Vagina (tissue), 2 donors: ENCODE results near the gene SURF1. TPM values are rescaled to one million over a fixed set of nuclear protein-coding genes. Genes with fewer than 3 reads are reported as not detected.

Source experiments
- DNase-seq, 2 donors: peaks; one replicate each; pipeline ENCODE4 v3.0.0-alpha.2; 2017; ENCODE audit errors: extremely low spot score in 2 of 2
- H3K27ac ChIP-seq: fragments of 200-600 bp; sonication (generic); one replicate; pipeline ENCODE4 v1.5.1; 2019
- H3K27me3 ChIP-seq: fragments of 200-600 bp; sonication (generic); one replicate; pipeline ENCODE4 v1.5.1; 2019
- H3K36me3 ChIP-seq, 2 donors: fragments of 200-600 bp; sonication (generic); one replicate each; pipeline ENCODE4 v1.5.1; 2017 to 2019
- H3K4me1 ChIP-seq: fragments of 200-600 bp; sonication (generic); one replicate; pipeline ENCODE4 v1.5.1; 2019
- H3K4me3 ChIP-seq, 2 donors: fragments of 200-600 bp; sonication (generic); 1 replicate in 1 of 2; 2 replicates in 1 of 2; pipeline ENCODE4 v1.5.1; 2016 to 2019
- H3K9me3 ChIP-seq: fragments of 200-600 bp; sonication (generic); one replicate; pipeline ENCODE4 v1.5.1; 2019
- CTCF ChIP-seq, 3 experiments: fragments of 450-650 bp in 2 of 3; fragments of 200-600 bp in 1 of 3; sonication (generic) in 1 of 3; IDR thresholded peaks; one replicate each; pipeline ENCODE4 v1.5.1; 2017 to 2019; ENCODE audit warnings: antibody characterized with exemption in 3 of 3, mild to moderate bottlenecking in 2 of 3, moderate library complexity in 2 of 3
- POLR2A ChIP-seq, 2 donors: fragments of 450-650 bp; IDR thresholded peaks; one replicate each; pipeline ENCODE4 v1.6.1; 2017; ENCODE audit warnings: antibody characterized with exemption in 2 of 2, mild to moderate bottlenecking in 2 of 2, moderate library complexity in 2 of 2
- POLR2AphosphoS5 ChIP-seq, 2 donors: sonication (generic); formaldehyde crosslinking; IDR thresholded peaks; one replicate each; pipeline ENCODE4 v1.9.0; 2017; ENCODE audit warnings: antibody characterized with exemption in 2 of 2, mild to moderate bottlenecking in 2 of 2, low read depth in 1 of 2; ENCODE audit not compliant: insufficient read depth in 1 of 2
- intact Hi-C: fragments of 100-400 bp; cut with DNase I; formaldehyde crosslinking; loops from one replicate; pipeline ENCODE4 v1.15.1; 2023
- total RNA-seq: library from RNA; depleted of rRNA; stranded (reverse); fragments of >200 nt; gene quantifications from one replicate; pipeline ENCODE4 v1.2.3, GENCODE V29; 2016

The SURF1 gene
- total RNA-seq, 1 donor from 2014 or later, result 31.2 TPM

GRCh38 chr9:133359399-133360175, 3.3 kb upstream of the SURF1 start:
- Histone ChIP-seq H3K27me3 (no peaks in the 10 kb centered on the region), H3K4me3 (no peak overlapping the region), H3K27ac (no peak overlapping the region), H3K4me1 (peaks cover 51% of the 10 kb centered on the region), H3K9me3 (no peaks in the 10 kb centered on the region), H3K36me3 (peaks cover 0 to 46% of the 10 kb centered on the region in 2 donors)
- intact Hi-C loops, result no loop called here
- no peak for DNase-seq
- TF ChIP-seq POLR2A (IDR thresholded peaks at IDR 0.05), result no peak

DNA sequence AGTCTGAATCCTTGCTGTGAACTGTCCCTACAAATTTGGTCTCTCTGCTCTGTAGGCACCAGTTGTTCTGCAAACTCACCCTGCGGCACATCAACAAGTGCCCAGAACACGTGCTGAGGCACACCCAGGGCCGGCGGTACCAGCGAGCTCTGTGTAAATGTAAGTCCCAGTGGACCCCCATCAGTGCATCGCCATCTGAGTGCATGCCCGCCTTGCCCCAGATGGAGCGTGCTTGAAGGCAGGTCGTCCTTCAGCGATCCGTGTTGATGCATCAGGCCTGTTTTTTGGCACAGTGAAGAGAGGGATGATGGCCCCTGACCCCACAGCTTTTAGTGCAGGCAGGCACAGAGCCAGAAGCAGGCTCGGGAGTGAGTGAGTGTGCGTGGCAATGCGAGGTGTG, 1.4 kb upstream of the SURF1 start:
- TF ChIP-seq POLR2A (IDR thresholded peaks at IDR 0.05), result no peak
- no peak for TF ChIP-seq POLR2AphosphoS5 (IDR thresholded peaks at IDR 0.05; ENCODE audit: insufficient read depth in 1 of 2, low read depth in 1 of 2)
- intact Hi-C loops, result no loop called here
- Histone ChIP-seq H3K27me3 (no peaks in the 10 kb centered on the region), H3K27ac (no peak overlapping the region), H3K4me3 (no peak overlapping the region), H3K36me3 (peaks cover 0 to 31% of the 10 kb centered on the region in 2 donors), H3K4me1 (peaks cover 45% of the 10 kb centered on the region), H3K9me3 (no peaks in the 10 kb centered on the region)
- no peak for DNase-seq

- Histone ChIP-seq H3K9me3 (no peaks in the 10 kb centered on the region), H3K4me3 (peak overlapping the region; percentile 70 to 81), H3K27ac (peak overlapping the region; percentile 59), H3K4me1 (peaks cover 38% of the 10 kb centered on the region), H3K36me3 (peaks cover 0 to 31% of the 10 kb centered on the region in 2 donors), H3K27me3 (no peaks in the 10 kb centered on the region)
- no peak for DNase-seq
- TF ChIP-seq POLR2A (IDR thresholded peaks at IDR 0.05) (no peak), POLR2AphosphoS5 (IDR thresholded peaks at IDR 0.05; ENCODE audit: insufficient read depth in 1 of 2, low read depth in 1 of 2) (no peak), CTCF (IDR thresholded peaks at IDR 0.05) (no peak)
- intact Hi-C loops, result no loop called here
Measured at GRCh38 chr9:133355881-133356357, 368 bp downstream of the SURF1 start.

DNA sequence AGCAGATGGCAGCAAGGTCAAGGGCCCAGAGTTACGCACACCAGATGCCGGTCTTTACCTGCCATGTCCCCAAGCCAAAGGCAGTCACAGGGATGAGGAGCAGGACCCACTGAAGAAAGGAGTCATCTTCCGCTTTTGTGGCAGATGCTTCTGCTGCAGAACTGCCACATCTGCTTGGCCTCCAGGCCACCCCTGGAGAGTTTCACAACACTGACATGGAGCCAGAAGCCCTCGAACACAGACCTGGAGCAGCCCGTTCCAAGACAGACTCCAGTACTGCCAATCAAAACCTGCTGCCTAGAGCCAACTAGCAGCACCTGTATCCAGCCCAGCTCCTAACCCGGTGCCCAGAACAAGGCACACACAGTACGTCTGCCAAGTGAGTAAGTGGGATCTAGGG, 1.5 kb downstream of the SURF1 start:
- H3K27me3 ChIP-seq, result no peaks in the 10 kb centered on the region
- intact Hi-C loops, result no loop called here
- H3K4me3 ChIP-seq, result no peak overlapping the region
- peaks cover 0 to 32% of the 10 kb centered on the region in 2 donors for H3K36me3 ChIP-seq
- no peak overlapping the region for H3K27ac ChIP-seq
- no peaks in the 10 kb centered on the region for H3K9me3 ChIP-seq
- H3K4me1 ChIP-seq, result peaks cover 40% of the 10 kb centered on the region
- no peak for DNase-seq
- TF ChIP-seq CTCF (IDR thresholded peaks at IDR 0.05) (no peak), POLR2A (IDR thresholded peaks at IDR 0.05) (no peak), POLR2AphosphoS5 (IDR thresholded peaks at IDR 0.05; ENCODE audit: insufficient read depth in 1 of 2, low read depth in 1 of 2) (no peak)

- Histone ChIP-seq H3K9me3 (no peaks in the 10 kb centered on the region), H3K4me3 (no peak overlapping the region), H3K27me3 (no peaks in the 10 kb centered on the region), H3K36me3 (peaks cover 0 to 41% of the 10 kb centered on the region in 2 donors), H3K27ac (no peak overlapping the region), H3K4me1 (peaks cover 48% of the 10 kb centered on the region)
- no peak for TF ChIP-seq POLR2AphosphoS5 (IDR thresholded peaks at IDR 0.05; ENCODE audit: insufficient read depth in 1 of 2, low read depth in 1 of 2)
- no peak for TF ChIP-seq CTCF (IDR thresholded peaks at IDR 0.05)
- no peak for TF ChIP-seq POLR2A (IDR thresholded peaks at IDR 0.05)
- no peak for DNase-seq
- intact Hi-C loops, result no loop called here
Measured at GRCh38 chr9:133353548-133353947, 2.7 kb downstream of the SURF1 start.
